Neuronal stem cell (in vitro differentiated cells): ENCODE measurements around the gene CDC123.

ENCODE experiments used
- DNase-seq: peaks from one replicate; pipeline ENCODE4 v3.0.0-alpha.2; 2013; ENCODE audit warnings: low spot score
- H2AFZ ChIP-seq: one replicate; pipeline ENCODE4 v1.6.1; 2013; ENCODE audit warnings: mild to moderate bottlenecking, low read length, inconsistent platforms
- H2AK5ac ChIP-seq: 2 replicates; pipeline ENCODE4 v1.6.1; 2013; ENCODE audit warnings: low read depth, mild to moderate bottlenecking, inconsistent platforms, low read length, moderate library complexity, mixed read lengths
- H2BK120ac ChIP-seq: 2 replicates; pipeline ENCODE4 v1.6.1; 2013; ENCODE audit warnings: low read depth, mild to moderate bottlenecking, inconsistent platforms, low read length, moderate library complexity, mixed read lengths
- H2BK12ac ChIP-seq: one replicate; pipeline ENCODE4 v1.6.1; 2013; ENCODE audit warnings: low read length, inconsistent platforms
- H2BK15ac ChIP-seq: 2 replicates; pipeline ENCODE4 v1.6.1; 2013; ENCODE audit warnings: mild to moderate bottlenecking, low read length, inconsistent platforms, mixed read lengths
- H2BK5ac ChIP-seq: one replicate; pipeline ENCODE4 v1.6.1; 2013; ENCODE audit warnings: inconsistent platforms, mild to moderate bottlenecking, low read length, moderate library complexity
- H3K14ac ChIP-seq: one replicate; pipeline ENCODE4 v1.6.1; 2013; ENCODE audit warnings: low read length, inconsistent platforms
- H3K18ac ChIP-seq: 2 replicates; pipeline ENCODE4 v1.6.1; 2013; ENCODE audit warnings: low read length, inconsistent platforms
- H3K23ac ChIP-seq: 2 replicates; pipeline ENCODE4 v1.6.1; 2013; ENCODE audit warnings: low read depth, mild to moderate bottlenecking, mixed read lengths, low read length, inconsistent platforms; ENCODE audit not compliant: poor library complexity
- H3K27ac ChIP-seq: replicated peaks from 3 replicates; pipeline ENCODE4 v1.5.1; 2013; ENCODE audit warnings: low read length, inconsistent platforms
- H3K27me3 ChIP-seq, 3 experiments: 2 replicates each; pipeline ENCODE4 v1.6.1; 2013; ENCODE audit warnings: low read length in 3 of 3, mild to moderate bottlenecking in 2 of 3, inconsistent platforms in 1 of 3, low read depth in 1 of 3, mixed read lengths in 1 of 3, moderate library complexity in 1 of 3; ENCODE audit not compliant: control insufficient read depth in 3 of 3, insufficient read depth in 3 of 3
- H3K36me3 ChIP-seq, 2 donors: replicated peaks in 1 of 2; 2 replicates each; pipeline ENCODE4 v1.6.1; 2013; ENCODE audit warnings: low read length in 2 of 2; ENCODE audit not compliant: control insufficient read depth in 2 of 2, insufficient read depth in 2 of 2
- H3K4ac ChIP-seq: 2 replicates; pipeline ENCODE4 v1.6.1; 2013; ENCODE audit warnings: inconsistent platforms, mild to moderate bottlenecking, low read length, moderate library complexity
- H3K4me1 ChIP-seq, 2 donors: 1 replicate in 1 of 2; 2 replicates in 1 of 2; pipeline ENCODE4 v1.6.1; 2013; ENCODE audit warnings: low read length in 2 of 2, low read depth in 1 of 2; ENCODE audit not compliant: control insufficient read depth in 2 of 2, insufficient read depth in 1 of 2
- H3K4me2 ChIP-seq: one replicate; pipeline ENCODE4 v1.6.1; 2013; ENCODE audit warnings: mild to moderate bottlenecking, low read length, inconsistent platforms; ENCODE audit not compliant: insufficient read depth, poor library complexity, severe bottlenecking
- H3K4me3 ChIP-seq, 2 donors: 2 replicates each; pipeline ENCODE4 v1.5.1; 2013; ENCODE audit warnings: low read length in 2 of 2, mild to moderate bottlenecking in 2 of 2, inconsistent platforms in 1 of 2, moderate library complexity in 1 of 2
- H3K79me1 ChIP-seq: one replicate; pipeline ENCODE4 v1.6.1; 2013; ENCODE audit warnings: low read depth, mild to moderate bottlenecking, inconsistent platforms, low read length, moderate library complexity
- H3K9ac ChIP-seq: one replicate; pipeline ENCODE4 v1.6.1; 2013; ENCODE audit warnings: mild to moderate bottlenecking, low read depth, low read length, inconsistent platforms; ENCODE audit not compliant: poor library complexity
- H3K9me3 ChIP-seq, 2 donors: replicated peaks in 1 of 2; 2 replicates each; pipeline versions ENCODE3 to v1.6.1; 2013; ENCODE audit warnings: low read length in 2 of 2, mild to moderate bottlenecking in 2 of 2, inconsistent platforms in 1 of 2, low read depth in 1 of 2, mixed read lengths in 1 of 2, moderate library complexity in 1 of 2; ENCODE audit not compliant: control insufficient read depth in 2 of 2, insufficient read depth in 1 of 2
- H4K8ac ChIP-seq: one replicate; pipeline ENCODE4 v1.6.1; 2013; ENCODE audit warnings: low read depth, mild to moderate bottlenecking, inconsistent platforms, low read length, moderate library complexity
- H4K91ac ChIP-seq: one replicate; pipeline ENCODE4 v1.6.1; 2013; ENCODE audit warnings: low read length, low read depth, mild to moderate bottlenecking, inconsistent platforms; ENCODE audit not compliant: poor library complexity
- WGBS, 2 donors: extraction: QIAGEN DNeasy Blood & Tissue Kit; methylation state at CpG; one replicate each; pipeline ENCODE4 v1.1.7; 2013; ENCODE audit warnings: missing lambda C conversion rate in 2 of 2, mixed read lengths in 1 of 2; ENCODE audit not compliant: insufficient read length in 2 of 2, insufficient replicate concordance in 1 of 2; ENCODE audit errors: extremely low coverage in 2 of 2; 5-methylcytosine and 5-hydroxymethylcytosine counted together

Gene CDC123

DNA sequence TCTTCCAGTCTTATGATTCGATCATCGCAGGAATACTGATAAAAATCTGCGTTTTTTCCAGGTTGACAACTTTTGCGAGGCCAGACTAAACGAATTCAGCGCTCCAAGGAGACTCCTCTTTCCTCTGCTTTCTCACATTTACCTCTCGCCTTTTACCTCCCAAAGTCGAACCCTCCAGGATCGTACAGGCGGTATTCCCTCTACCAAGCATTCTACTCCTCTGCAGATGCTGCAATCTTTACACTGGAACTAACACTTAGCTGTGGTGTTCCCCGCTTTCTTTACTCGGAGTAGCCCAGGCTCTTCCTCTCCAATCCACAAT is 746 bp upstream of the CDC123 start:
- Histone ChIP-seq H4K91ac (no peak overlapping the region), H4K8ac (no peak overlapping the region), H3K23ac (peak overlapping the region; percentile 37), H3K18ac (peak overlapping the region; percentile 84), H2BK15ac (no peak overlapping the region), H3K9me3 (no peaks in the 10 kb centered on the region), H2BK5ac (peak overlapping the region; percentile 78), H2AK5ac (no peak overlapping the region), H3K36me3 (peaks cover 7 to 38% of the 10 kb centered on the region in 2 donors), H3K4ac (no peak overlapping the region), H3K9ac (peak overlapping the region; percentile 94), H3K14ac (peak overlapping the region; percentile 47), H2BK12ac (no peak overlapping the region), H3K79me1 (peaks cover 4% of the 10 kb centered on the region), H3K4me1 (peaks cover 0 to 2% of the 10 kb centered on the region in 2 donors), H3K4me2 (peak overlapping the region; percentile 81), H3K4me3 (peak overlapping the region; percentile 91 to 96), H2AFZ (peak overlapping the region; percentile 91), H2BK120ac (no peak overlapping the region), H3K27me3 (no peaks in the 10 kb centered on the region), H3K27ac (no peak overlapping the region)
- DNase-seq, result no peak
- no CpG with 5 or more reads among the region's 12 CpGs for WGBS, 2 donors

DNA sequence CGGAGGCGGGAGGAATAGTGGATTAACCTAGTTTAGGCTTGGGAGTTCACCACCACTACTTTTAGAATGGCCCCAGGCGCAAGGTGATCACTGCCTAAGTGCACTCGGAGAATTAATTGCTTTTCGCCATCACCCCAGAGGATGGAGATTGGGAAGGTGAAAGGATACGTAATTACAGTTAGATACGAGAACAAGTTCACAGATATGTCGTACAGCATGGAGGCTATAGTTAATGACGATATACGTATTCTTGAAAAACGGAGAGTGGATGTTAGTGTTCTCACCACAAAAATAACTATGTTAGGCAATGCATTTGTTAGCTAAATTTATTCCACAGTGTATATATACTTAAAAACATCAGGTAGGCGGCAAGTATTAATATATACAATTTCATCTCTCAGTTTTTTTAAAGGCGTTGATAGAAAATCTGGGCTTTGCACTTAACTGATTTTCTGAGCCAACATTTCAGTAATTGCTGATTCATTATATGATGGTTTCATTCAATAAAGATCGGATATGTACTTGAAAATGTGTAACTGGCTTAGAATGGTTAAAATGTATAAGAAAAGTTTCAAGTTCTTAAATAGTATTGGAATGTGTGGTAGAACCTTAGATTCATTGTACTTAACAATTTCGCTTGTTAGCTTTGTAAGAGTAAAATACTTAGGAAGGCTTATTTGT is 683 bp downstream of the CDC123 start:
- peak overlapping the region; percentile 93 for H3K9ac ChIP-seq
- H4K8ac ChIP-seq, result no peak overlapping the region
- peaks cover 5% of the 10 kb centered on the region for H3K79me1 ChIP-seq
- H2BK5ac ChIP-seq, result peak overlapping the region; percentile 78
- no peak overlapping the region for H2AK5ac ChIP-seq
- no peak for DNase-seq
- H3K23ac ChIP-seq, result no peak overlapping the region
- H2BK120ac ChIP-seq, result no peak overlapping the region
- peak overlapping the region; percentile 60 for H3K4me2 ChIP-seq
- H2BK12ac ChIP-seq, result no peak overlapping the region
- H3K14ac ChIP-seq, result no peak overlapping the region
- no peak overlapping the region for H2BK15ac ChIP-seq
- peak overlapping the region; percentile 4 for H3K18ac ChIP-seq
- peak overlapping the region; percentile 91 for H2AFZ ChIP-seq
- H3K27ac ChIP-seq, result peak overlapping the region; percentile 83
- no peak overlapping the region for H4K91ac ChIP-seq
- H3K36me3 ChIP-seq, result peaks cover 15 to 49% of the 10 kb centered on the region in 2 donors
- peak overlapping the region; percentile 91 to 96 for H3K4me3 ChIP-seq
- no peak overlapping the region for H3K4ac ChIP-seq
- no CpG with 5 or more reads among the region's 15 CpGs for WGBS, 2 donors
- H3K9me3 ChIP-seq, result no peaks in the 10 kb centered on the region
- H3K27me3 ChIP-seq, result no peaks in the 10 kb centered on the region
- peaks cover 0 to 2% of the 10 kb centered on the region in 2 donors for H3K4me1 ChIP-seq

DNA sequence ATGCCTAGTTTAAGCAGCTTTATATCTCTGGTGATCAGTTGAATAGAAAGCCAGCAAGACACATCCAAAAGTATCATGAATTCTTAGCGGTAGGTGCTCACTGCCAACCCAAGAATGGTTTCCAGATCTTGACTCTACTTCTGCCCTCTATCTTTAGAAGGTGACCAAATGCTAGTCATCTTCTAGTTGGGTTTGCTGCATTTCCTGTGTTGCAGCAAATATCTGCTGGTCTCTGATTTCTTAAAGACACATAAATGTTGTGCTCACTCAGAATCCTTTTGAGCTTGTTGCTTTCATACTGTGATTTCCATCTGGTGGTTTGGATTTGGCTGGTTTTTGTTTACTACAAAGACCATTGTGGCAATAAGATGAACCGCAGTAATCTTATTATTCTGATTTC is 2.2 kb downstream of the CDC123 start:
- Histone ChIP-seq H3K14ac (no peak overlapping the region), H3K79me1 (peaks cover 10% of the 10 kb centered on the region), H3K27me3 (no peaks in the 10 kb centered on the region), H3K4ac (no peak overlapping the region), H2AK5ac (no peak overlapping the region), H3K9me3 (no peaks in the 10 kb centered on the region), H3K4me3 (no peak overlapping the region), H2BK12ac (no peak overlapping the region), H4K91ac (no peak overlapping the region), H2BK120ac (no peak overlapping the region), H3K4me1 (peaks cover 0 to 2% of the 10 kb centered on the region in 2 donors), H3K27ac (no peak overlapping the region), H2BK15ac (no peak overlapping the region), H3K36me3 (peaks cover 17 to 53% of the 10 kb centered on the region in 2 donors), H2AFZ (no peak overlapping the region), H2BK5ac (no peak overlapping the region), H3K18ac (no peak overlapping the region), H3K23ac (no peak overlapping the region), H3K4me2 (no peak overlapping the region), H4K8ac (no peak overlapping the region), H3K9ac (no peak overlapping the region)
- no CpG with 5 or more reads among the region's 2 CpGs for WGBS, 2 donors
- DNase-seq, result no peak

DNA sequence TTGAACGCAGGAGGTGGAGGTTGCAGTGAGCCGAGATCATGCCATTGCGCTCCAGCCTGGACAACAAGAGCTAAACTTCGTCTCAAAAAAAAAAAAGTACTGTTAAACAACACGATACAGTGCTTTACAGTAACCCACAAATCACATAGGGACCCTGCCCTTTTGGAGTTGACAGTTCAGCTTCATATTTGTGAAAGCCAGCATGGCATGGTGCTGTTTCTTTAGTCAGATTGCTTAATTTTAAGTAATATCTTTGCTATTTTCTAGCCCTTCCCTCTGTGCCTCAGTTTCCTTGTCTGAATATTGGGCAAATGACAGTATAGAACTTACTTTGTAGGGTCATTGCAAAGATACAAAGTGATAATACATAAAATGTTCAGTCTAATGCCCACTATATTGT is 4.9 kb downstream of the CDC123 start:
- Histone ChIP-seq H3K27ac (no peak overlapping the region), H3K27me3 (no peaks in the 10 kb centered on the region), H3K4ac (no peak overlapping the region), H4K8ac (no peak overlapping the region), H3K4me2 (no peak overlapping the region), H4K91ac (no peak overlapping the region), H3K9ac (no peak overlapping the region), H2BK120ac (no peak overlapping the region), H3K9me3 (no peaks in the 10 kb centered on the region), H3K79me1 (peaks cover 10% of the 10 kb centered on the region), H3K36me3 (peaks cover 18 to 74% of the 10 kb centered on the region in 2 donors), H2BK12ac (no peak overlapping the region), H2AK5ac (no peak overlapping the region), H2BK15ac (no peak overlapping the region), H2AFZ (no peak overlapping the region), H3K4me1 (no peaks in the 10 kb centered on the region), H3K18ac (no peak overlapping the region), H3K23ac (no peak overlapping the region), H3K4me3 (no peak overlapping the region), H2BK5ac (no peak overlapping the region), H3K14ac (no peak overlapping the region)
- DNase-seq, result no peak
- no CpG with 5 or more reads among the region's 5 CpGs for WGBS, 2 donors
